Tibial artery (tissue), 4 donors: Measurements from ENCODE around the gene KLHL29.

Experiments used
- DNase-seq, 2 donors: peaks; one replicate each; pipeline ENCODE4 v3.0.0-alpha.2; 2019
- H3K27ac ChIP-seq, 2 donors: fragments of 200-600 bp; sonication (generic) in 1 of 2; 1 replicate in 1 of 2; 2 replicates in 1 of 2; pipeline ENCODE4 v1.5.1; 2018 to 2019; ENCODE audit warnings: mild to moderate bottlenecking in 1 of 2
- H3K27me3 ChIP-seq, 2 donors: fragments of 200-600 bp; sonication (generic) in 1 of 2; one replicate each; pipeline versions ENCODE4 v1.5.1 to v1.6.0; 2016 to 2019
- H3K36me3 ChIP-seq, 3 donors: fragments of 200-600 bp; sonication (generic) in 2 of 3; one replicate each; pipeline ENCODE4 v1.5.1; 2016 to 2019; ENCODE audit warnings: mild to moderate bottlenecking in 2 of 3
- H3K4me1 ChIP-seq, 4 donors: fragments of 200-600 bp; sonication (generic) in 2 of 4; 1 replicate in 3 of 4; 2 replicates in 1 of 4; pipeline ENCODE4 v1.5.1; 2016 to 2019
- H3K4me3 ChIP-seq, 2 donors: fragments of 200-600 bp; sonication (generic) in 1 of 2; 1 replicate in 1 of 2; 2 replicates in 1 of 2; pipeline ENCODE4 v1.5.1; 2018 to 2019; ENCODE audit warnings: mild to moderate bottlenecking in 2 of 2
- H3K9me3 ChIP-seq, 3 donors: fragments of 200-600 bp; sonication (generic) in 1 of 3; one replicate each; pipeline ENCODE4 v1.5.1; 2016 to 2019
- CTCF ChIP-seq, 2 experiments: fragments of 200-600 bp in 1 of 2; fragments of 450-650 bp in 1 of 2; IDR thresholded peaks; one replicate each; pipeline ENCODE4 v1.5.1; 2017 to 2019; ENCODE audit warnings: antibody characterized with exemption in 2 of 2, mild to moderate bottlenecking in 1 of 2, moderate library complexity in 1 of 2
- intact Hi-C: fragments of 100-400 bp; cut with DNase I; formaldehyde crosslinking; loops from one replicate; pipeline ENCODE4 v1.15.0; 2023; ENCODE audit warnings: low total_unique reads

The KLHL29 gene

DNA sequence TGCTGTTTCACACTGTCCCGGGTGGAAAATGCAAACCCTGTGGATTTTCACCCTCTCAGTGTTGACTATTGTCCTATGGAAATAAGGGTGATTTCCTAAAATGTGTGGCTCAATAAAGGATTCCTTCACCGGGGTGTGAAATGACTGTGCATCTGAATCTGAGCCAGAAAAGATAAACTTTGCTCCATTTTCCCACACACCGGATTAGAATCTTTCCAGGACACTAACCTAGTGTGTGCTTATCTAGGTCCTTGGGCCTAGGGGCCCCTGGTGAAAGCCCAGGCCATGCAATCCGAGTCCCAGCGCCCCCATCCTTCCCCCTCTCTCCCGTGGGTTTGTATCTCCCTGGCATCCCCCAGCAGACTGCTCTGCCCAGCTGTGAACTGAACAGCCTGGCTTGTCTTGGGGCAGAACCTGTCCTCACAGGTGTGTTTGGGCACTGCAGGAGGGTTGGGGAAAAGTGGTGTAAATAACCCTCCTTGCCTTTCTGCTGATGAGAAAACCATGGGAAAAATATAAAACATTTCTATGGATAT is 17.3 kb downstream of the KLHL29 start:
- H3K4me1 ChIP-seq, result peaks cover 0 to 20% (median 13%) of the 10 kb centered on the region in 4 donors
- no peak overlapping the region for H3K4me3 ChIP-seq
- no peak for TF ChIP-seq CTCF (IDR thresholded peaks at IDR 0.05)
- H3K27ac ChIP-seq, result no peak overlapping the region
- H3K9me3 ChIP-seq, result no peaks in the 10 kb centered on the region
- intact Hi-C loops, result no loop called here
- no peaks in the 10 kb centered on the region for H3K27me3 ChIP-seq
- no peak for DNase-seq
- H3K36me3 ChIP-seq, result no peaks in the 10 kb centered on the region

GRCh38 chr2:23404426-23404825 is 19.4 kb downstream of the KLHL29 start:
- peak; percentile 23 to 25 for TF ChIP-seq CTCF (IDR thresholded peaks at IDR 0.05)
- Histone ChIP-seq H3K36me3 (no peaks in the 10 kb centered on the region), H3K4me3 (no peak overlapping the region), H3K9me3 (no peaks in the 10 kb centered on the region), H3K27ac (peak overlapping the region; percentile 31 to 56), H3K4me1 (peaks cover 0 to 20% (median 13%) of the 10 kb centered on the region in 4 donors), H3K27me3 (no peaks in the 10 kb centered on the region)
- DNase-seq, result no peak
- intact Hi-C loops, result no loop called here

DNA sequence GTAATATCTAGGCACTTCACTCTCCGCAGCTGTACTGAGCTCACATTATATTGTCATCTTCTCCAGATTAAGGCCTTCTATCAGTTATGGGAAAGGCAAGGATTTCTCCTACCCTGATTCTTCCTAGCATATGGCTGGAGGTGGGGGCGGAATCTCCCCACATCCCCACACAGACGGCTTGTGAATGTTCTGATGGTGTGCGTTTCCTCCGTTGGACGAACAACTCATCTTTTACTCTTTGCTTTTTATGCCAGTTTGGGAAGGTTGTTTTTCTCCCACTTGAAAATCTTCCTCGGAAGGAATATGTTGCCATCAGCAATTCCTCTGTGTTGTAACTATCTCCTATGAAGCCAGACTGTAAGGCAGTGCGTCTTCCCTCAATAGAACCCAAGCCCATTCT is 24.3 kb downstream of the KLHL29 start:
- TF ChIP-seq CTCF (IDR thresholded peaks at IDR 0.05), result no peak
- Histone ChIP-seq H3K27ac (no peak overlapping the region), H3K9me3 (no peaks in the 10 kb centered on the region), H3K4me3 (no peak overlapping the region), H3K27me3 (no peaks in the 10 kb centered on the region), H3K36me3 (no peaks in the 10 kb centered on the region), H3K4me1 (peaks cover 6 to 47% (median 26%) of the 10 kb centered on the region in 4 donors)
- DNase-seq, result no peak
- intact Hi-C loops, result no loop called here

GRCh38 chr2:23410596-23410995 is 25.6 kb downstream of the KLHL29 start:
- no peak for TF ChIP-seq CTCF (IDR thresholded peaks at IDR 0.05)
- peak overlapping the region; percentile 78 to 81 for H3K27ac ChIP-seq
- no peaks in the 10 kb centered on the region for H3K36me3 ChIP-seq
- H3K9me3 ChIP-seq, result no peaks in the 10 kb centered on the region
- H3K4me3 ChIP-seq, result no peak overlapping the region
- DNase-seq, result no peak
- H3K27me3 ChIP-seq, result no peaks in the 10 kb centered on the region
- intact Hi-C loops, result no loop called here
- peaks cover 6 to 47% (median 21%) of the 10 kb centered on the region in 4 donors for H3K4me1 ChIP-seq

DNA sequence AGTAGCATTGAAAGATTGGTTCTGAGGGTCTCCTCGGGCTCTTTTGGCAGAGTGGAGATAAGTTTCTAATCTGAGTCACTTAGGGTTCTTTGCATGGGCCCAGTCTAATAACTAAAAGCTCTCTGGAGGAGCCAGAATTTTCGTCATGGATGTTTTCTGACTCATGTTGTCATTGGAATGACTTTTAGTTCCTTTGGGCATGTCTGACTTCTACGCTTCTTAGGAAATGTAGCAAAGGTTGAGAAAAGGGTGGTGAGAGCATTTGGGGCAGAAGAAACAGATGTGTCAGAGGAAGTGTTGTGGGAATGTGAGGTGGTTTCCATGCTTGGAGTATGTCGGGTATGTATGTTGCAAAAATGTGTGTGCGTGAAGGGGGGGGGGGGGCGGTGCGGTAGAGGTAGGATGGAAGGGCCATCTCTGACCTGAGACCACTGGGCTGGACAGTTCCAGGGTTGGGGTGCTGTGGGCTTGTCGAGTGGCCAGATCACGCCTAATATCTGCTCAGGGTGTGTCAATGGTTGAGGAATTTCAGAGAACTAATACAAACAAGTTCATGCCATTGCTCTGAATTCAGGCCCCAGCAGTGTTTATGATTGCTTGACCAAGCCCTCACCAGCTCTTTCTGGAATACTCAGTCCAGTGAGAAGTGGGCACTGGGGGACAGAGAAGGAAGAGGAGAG is 26.9 kb downstream of the KLHL29 start:
- Histone ChIP-seq H3K4me1 (peaks cover 6 to 47% (median 21%) of the 10 kb centered on the region in 4 donors), H3K9me3 (no peaks in the 10 kb centered on the region), H3K27ac (peak overlapping the region; percentile 78 to 81), H3K27me3 (no peaks in the 10 kb centered on the region), H3K4me3 (peak overlapping the region in 1 of 2 donors; percentile 13), H3K36me3 (no peaks in the 10 kb centered on the region)
- DNase-seq, result no peak
- intact Hi-C loops, result no loop called here
- TF ChIP-seq CTCF (IDR thresholded peaks at IDR 0.05), result no peak
